Stimulated activated naive CD8-positive, alpha-beta T cell treated with anti-CD3 and anti-CD28 coated beads, Interleukin-15, Interleukin-2, amounts not matched to agents 100 U/mL and 50 U/mL, for 24 hours (primary cell): ENCODE results near the gene RHAG.
"Not testable (repeated sequence)": the region's sequence is repeated elsewhere in the genome, so short reads cannot be mapped to it uniquely, and the experiment has no call there.

ENCODE experiments used
- ATAC-seq: fragments of 150-1000 bp; cut with Tn5 transposase; one replicate; pipeline ENCODE4 v1.10.0; 2021
- DNase-seq: peaks from one replicate; pipeline ENCODE4 v3.0.0; 2021

Gene RHAG

GRCh38 chr6:49636713-49637349 is at the start of gene RHAG:
Gene RHAG, minus strand, starts transcription at chr6:49636839. Its CDS starts 27 bp downstream, at chr6:49636812.
- ATAC-seq, result no peak
- DNase-seq, result no peak

- DNase-seq (no peak), ATAC-seq (no peak)
Observed at GRCh38 chr6:49676671-49677281, 40.1 kb upstream of the RHAG start.

DNA sequence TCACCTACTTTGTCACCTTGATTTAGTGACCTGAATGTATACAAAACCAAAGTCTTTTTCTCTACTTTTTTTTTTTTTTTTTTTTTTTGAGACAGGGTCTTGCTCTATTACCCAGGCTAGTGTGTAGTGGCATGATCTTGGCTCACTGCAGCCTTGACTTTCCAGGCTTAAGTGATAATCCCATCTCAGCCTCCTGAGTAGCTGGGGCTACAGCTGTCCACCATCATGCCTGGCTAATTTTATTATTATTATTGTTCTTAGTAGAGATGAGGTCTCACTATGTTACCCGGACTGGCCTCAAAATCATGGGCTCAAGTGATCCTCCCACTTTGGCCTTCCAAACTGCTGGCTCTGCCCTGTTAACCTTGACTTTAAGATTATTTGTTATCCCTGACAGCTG is 39.2 kb upstream of the RHAG start:
- ATAC-seq (no peak), DNase-seq (no peak)

GRCh38 chr6:49668083-49668511 is 31.5 kb upstream of the RHAG start:
- DNase-seq (no peak), ATAC-seq (no peak)

GRCh38 chr6:49666930-49667757 is 30.5 kb upstream of the RHAG start:
- ATAC-seq (no peak), DNase-seq (no peak)

DNA sequence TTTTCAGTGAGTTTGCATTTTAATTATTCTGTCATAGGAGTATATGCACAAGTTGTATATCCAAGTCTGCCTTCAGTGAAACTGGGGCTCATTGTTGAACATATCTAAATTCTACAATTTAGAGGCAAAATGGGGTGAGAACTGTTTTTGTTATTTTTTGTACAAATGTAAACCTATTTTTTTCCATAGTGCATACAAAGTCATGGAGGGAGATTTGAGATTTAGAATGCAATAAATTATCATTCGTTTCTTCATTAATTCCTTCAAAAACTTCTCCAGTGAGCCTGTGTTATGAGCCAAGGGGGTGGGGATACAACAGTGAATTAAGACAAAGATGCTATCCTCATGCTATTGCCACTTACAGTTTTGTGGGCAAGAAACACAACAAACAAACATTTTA is 29.8 kb upstream of the RHAG start:
- no peak for ATAC-seq
- no peak for DNase-seq

DNA sequence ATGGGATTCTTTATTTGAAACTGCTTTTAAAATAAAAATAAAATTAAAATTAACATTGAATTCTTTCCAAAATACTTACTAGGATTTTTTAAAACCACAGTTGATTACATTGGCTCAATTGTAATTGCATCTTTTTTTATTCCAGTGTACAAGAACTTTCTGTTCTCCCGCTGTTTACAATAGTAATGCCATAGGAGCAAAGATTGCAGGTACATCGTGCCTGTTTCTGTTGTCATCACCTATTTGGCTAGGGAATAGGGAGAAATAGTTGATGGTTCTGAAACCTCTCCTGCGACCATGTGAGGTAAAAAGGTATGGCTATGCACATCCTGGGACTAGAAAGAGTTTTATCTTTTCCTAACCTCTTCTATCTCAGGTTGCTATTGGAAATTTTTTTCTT is 28.2 kb upstream of the RHAG start:
- no peak for ATAC-seq

GRCh38 chr6:49664054-49664453 is 27.4 kb upstream of the RHAG start:
- not testable (repeated sequence) for ATAC-seq, DNase-seq

More for the DNA sequence above, 28.2 kb upstream of the RHAG start:
- DNase-seq, result no peak

- DNase-seq, result no peak
- ATAC-seq, result no peak
Observed at GRCh38 chr6:49662892-49663261, 26.2 kb upstream of the RHAG start.

DNA sequence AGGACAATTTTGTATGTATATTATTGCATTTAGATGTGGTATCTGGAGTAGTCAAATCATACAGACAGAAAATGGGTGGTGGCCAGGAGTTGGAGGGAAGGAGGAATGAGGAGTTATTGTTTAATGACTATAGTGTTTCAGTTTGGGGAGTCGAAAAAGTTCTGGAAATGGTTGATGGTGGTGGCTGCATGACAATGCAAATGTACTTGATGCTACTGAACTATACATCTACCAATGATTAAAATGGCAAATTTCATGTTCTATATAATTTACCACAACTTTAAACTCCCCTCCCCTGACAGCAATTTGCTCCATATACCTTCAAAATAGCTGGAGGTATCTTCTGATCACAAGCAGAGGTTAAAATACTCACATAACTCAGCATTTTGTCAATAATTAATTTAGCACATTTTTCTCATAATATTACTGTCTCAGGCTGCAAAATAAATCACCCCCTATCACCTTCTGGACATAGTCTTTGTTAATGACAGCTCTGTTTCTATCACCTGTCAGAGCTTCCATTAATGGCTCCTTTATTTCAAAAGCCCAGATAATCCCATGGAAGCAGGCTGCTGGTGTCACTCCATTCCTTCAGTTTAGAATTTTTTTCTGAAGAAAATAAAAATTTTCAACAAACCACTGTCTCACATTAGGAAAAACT is 25.7 kb upstream of the RHAG start:
- no peak for ATAC-seq
- no peak for DNase-seq

DNA sequence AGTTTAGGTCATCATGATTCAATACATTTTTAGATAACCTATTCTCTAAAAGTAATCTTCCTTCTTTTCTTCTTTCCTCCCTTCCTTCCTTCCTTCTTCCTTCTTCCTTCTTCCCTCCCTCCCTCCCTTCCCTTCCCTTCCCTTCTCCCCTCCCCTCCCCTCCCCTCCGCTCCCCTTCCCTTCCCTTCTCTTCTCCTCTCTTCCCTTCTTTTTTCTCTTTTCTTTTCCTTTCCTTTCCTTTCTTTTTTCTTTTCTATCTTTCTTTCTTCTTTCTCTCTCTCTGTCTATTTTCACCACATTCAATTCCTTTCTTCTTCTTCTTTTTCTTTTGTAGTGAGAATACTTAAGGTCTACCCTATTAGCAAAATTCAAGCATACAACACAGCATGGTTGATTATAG is 17.3 kb upstream of the RHAG start:
- DNase-seq (no peak), ATAC-seq (no peak)

DNA sequence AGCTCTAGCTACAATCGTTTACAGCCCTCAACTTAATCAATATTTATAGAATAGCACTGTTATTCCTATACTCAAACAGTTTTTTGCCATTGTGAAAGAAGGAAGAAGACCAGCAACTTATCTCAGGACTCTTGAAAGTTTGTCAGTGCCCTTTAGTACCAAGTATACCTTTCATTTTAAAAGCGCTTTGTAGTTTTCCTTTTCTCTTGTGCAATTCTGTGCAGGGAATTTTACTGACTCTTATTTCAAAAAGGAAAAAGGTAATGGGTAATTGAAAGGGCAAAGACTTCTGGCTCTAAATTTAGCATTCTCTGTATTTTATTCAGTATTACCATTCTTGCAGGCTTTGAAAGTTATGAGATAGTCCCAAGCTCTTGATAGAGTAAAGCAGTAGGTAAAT is 16.8 kb upstream of the RHAG start:
- DNase-seq, result no peak
- ATAC-seq, result no peak

DNA sequence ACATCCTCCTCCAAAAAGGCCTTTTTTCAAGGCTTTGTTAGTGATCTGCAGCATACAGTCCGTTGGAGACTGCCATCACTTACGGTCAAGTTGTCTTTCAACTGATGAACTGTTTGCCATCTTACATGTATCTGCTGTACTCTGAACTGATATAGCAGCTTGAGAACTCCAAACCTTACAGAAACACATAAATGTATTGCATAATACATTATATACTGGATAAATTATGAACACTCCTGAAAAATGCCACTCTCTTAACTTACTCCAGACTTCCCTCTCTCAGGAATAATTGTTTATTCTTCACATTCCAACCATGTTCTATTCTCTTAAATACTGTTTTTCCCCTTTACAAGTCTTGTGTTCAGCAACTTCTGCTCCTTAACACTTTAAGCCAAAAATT is 14.6 kb upstream of the RHAG start:
- DNase-seq, result no peak
- ATAC-seq, result no peak

- ATAC-seq (no peak), DNase-seq (no peak)
Observed at GRCh38 chr6:49649988-49650387, 13.3 kb upstream of the RHAG start.

DNA sequence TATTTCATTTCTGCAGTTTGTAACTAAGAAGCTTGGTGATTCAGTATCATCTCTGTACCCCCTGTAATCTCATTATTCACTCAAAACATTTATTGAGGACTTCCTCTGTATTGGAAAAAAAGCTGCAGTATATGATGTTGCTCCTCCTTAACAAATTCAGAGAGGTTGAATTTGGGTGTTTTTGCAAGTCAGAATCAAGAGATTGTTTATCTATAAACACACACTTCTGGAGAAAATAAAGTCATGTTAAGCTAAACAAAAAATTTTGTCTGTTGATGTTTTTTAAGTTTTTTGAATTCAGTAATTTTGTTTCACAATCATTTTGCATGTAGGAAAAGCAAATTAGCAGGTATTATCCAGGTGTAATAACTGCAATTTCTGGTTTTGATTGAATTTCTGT is 11.4 kb upstream of the RHAG start:
- DNase-seq (no peak), ATAC-seq (no peak)

- ATAC-seq (no peak), DNase-seq (no peak)
Observed at GRCh38 chr6:49647476-49647875, 10.8 kb upstream of the RHAG start.

DNA sequence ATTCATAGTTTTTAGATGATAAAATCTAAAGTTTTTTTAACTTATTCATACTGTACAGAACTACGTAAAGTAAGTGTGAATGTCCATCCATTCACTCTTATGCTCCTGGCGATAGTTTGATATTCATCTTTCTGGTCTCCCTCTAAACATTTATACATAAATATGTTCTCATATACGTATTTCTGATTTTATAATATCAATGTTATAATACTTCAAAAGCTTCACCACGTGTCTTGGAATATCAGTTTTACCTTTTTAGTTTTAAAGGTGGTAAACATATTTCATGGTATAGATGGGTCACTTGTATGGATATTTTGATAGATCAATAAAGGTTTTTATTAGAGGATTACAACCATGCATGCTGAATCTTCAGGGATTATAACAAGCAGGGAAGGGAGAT is 10.3 kb upstream of the RHAG start:
- no peak for ATAC-seq
- no peak for DNase-seq

DNA sequence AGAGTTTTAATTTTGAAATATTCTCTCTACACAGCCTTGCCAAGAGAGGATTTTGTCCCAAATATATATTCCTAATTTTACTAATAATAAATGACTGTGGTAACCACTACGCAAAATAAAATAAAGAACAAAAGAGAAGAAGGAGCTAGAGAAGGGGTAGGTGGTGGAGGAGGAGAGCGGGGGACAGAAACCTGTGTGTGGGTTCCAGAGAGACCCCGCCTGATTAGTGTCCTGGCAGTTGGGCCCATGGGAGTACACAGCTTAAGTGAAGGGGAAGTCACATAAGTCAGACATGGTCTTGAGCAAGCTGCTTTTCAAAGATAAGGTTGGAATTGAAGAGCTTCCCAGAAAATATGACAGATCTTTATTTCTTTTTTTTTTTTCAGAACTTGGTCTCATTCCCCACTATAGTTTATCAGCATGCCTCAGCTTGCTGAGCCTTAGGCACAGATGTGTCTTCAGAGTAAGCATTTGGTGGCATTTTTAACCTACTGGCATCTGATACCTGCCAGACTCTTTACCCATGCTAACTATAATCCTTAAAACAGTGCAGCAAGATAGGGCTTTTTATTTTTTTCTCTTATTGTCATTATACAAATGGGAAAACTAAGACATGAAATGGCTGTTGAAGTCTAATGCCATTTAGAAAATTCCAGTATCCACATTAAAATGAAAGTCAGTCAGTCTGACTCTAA is 9.6 kb upstream of the RHAG start:
- ATAC-seq, result no peak
- no peak for DNase-seq

GRCh38 chr6:49645139-49645538 is 8.5 kb upstream of the RHAG start:
- no peak for DNase-seq
- no peak for ATAC-seq

DNA sequence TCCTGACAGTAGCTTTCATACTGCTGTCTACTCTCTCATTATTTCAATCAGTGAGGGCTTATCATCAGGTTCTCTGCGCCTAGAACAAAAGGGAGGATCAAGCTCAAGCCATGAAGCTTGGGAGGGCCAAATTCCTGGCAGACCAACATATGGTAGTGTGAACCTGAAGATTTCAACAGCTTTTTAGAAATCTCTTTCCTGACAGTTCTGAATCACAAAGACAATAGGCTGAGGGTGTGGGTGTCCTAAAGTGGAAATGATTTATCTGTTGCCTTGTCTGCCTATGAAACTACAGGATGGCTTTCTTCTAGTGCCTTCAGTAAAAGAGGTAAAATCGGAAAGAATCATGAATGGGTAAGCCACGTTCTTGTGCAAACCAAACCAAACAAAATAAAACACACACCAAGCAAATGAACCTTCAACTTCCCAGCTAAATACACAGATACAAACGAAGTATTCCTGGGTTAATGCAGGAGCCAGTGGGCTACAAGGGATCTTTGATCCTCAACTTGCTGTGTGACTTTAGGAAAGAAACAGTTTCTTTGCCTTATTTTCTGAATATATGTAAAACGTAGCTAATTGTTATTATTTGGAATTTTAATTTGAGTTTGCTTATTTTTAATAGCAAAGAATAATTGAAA is 2.7 kb upstream of the RHAG start:
- no peak for ATAC-seq

GRCh38 chr6:49637350-49637731 is 702 bp upstream of the RHAG start:
- DNase-seq (no peak), ATAC-seq (no peak)

More for the DNA sequence above, 2.7 kb upstream of the RHAG start:
- DNase-seq, result no peak
